Thyroid gland (tissue), 4 donors: Measurements from ENCODE around the gene IKZF4.
"Not testable (repeated sequence)": the region's sequence is repeated elsewhere in the genome, so short reads cannot be mapped to it uniquely, and the experiment has no call there.

ENCODE experiments used
- CTCF ChIP-seq, 6 experiments: fragments of 200-600 bp in 3 of 6; fragments of 450-650 bp in 3 of 6; sonication (generic) in 3 of 6; IDR thresholded peaks; one replicate each; pipeline ENCODE4 v1.5.1; 2016 to 2019; ENCODE audit warnings: antibody characterized with exemption in 6 of 6, mild to moderate bottlenecking in 2 of 6, inconsistent platforms in 1 of 6, moderate library complexity in 1 of 6
- POLR2A ChIP-seq, 2 donors: fragments of 450-650 bp; IDR thresholded peaks; one replicate each; pipeline ENCODE4 v1.6.1; 2017; ENCODE audit warnings: antibody characterized with exemption in 2 of 2, mild to moderate bottlenecking in 2 of 2, moderate library complexity in 1 of 2

GRCh38 chr12:55981882-55982281 lies 39.0 kb upstream of the IKZF4 start:
- TF ChIP-seq POLR2A, CTCF (IDR thresholded peaks at IDR 0.05): not testable (repeated sequence)
